Stimulated activated CD8-positive, alpha-beta memory T cell treated with anti-CD3 and anti-CD28 coated beads, Interleukin-15, amount 100 ng/mL, for 24 hours (primary cell): ENCODE data around the gene INAFM2.
A peak's percentile ranks its signal among the peaks of the same experiment; 100 is the strongest.

Experiments
- DNase-seq: peaks from one replicate; pipeline ENCODE4 v3.0.0-alpha.2; 2020; ENCODE audit warnings: low read depth

Gene INAFM2

DNA sequence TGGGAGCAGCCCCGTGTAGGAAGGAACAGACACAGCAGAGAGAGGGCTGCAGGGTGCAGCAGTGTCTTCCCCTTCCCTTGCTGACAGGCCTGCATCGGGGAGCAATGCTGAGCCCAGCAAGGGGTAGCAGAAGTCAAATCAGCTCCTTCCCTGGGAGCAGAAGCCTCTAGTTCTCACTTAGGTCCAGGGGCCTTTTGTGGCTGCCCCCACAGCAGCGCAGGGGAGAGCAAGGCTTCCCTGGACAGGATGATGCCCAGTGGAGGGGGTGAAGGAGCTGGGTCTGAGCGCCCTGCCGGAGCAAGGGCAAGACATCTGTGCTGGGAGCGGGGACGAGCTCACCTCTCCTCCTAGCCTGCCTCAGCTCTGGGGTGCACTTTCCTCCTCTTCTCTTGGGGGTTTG, 16.6 kb upstream of the INAFM2 start:
- no peak for DNase-seq

DNA sequence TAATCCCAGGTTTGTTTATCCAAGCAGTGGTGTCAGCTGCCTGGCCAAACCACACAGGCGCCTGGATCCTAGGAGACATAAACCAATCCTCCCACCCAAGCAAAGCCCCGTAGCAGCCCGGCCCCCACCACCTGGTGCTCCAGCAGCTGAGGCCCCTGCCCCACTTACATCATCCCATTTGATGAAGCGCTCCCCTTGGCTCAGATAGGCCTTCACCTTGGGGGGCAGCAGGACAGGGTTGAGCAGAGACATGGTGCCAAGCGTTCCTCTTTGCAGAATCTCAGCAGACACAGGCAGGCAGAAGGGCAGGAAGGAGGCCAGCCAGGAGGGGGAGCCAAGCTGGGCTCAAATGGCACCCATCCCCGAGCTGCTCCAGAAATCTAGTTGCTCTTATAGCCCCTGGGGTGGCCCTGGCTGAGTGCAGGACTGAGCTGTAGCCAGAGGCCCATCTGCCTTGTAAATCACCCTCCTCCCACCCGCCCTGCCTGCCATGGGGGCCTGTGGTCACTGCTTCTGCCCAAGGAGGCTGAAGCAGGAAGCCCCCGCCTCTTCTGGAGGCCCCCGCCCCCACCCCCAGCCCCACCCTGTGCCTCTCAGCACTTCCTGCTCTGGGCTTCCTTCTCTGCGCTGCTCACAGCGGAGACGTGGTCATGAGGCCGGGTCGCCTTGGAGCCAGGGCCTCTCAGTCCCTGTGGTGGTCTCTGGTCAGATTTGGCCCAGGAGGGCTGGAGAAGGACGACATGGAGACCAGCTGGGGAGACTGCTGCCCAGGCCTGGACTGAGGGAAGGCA, 15.9 kb upstream of the INAFM2 start, which contains the start of gene PLCB2:
PLCB2 (minus strand) TSS at position 515 of the 791 bp plus-strand sequence; CDS start at position 252, 263 bp downstream.
- DNase-seq, result peak; percentile 39

DNA sequence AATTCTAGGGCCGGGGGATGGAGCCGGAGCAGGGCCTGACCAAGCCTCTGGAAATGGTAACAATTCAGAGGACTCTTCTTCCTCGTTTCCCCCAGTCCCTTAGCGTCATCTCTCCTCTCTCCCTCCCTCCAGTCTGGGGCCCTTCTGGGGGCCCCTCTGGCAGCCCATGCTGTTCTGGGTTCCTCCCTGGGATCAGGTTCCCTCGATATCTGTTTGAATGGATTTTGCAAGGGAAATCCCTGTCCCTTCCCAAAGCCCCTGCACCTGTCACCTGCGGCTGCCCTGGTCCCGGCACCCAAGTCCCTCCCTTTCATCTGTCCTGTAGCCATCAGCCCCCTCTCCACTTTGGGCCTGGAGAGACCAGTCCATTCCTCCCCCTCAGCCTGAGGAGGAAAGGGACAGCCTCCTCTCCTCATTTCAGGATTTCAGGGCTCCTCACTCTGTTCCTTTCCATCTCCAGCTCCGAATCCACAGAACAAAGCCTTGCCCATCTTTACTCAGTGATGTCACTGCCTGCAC, 14.1 kb upstream of the INAFM2 start:
- DNase-seq, result no peak

DNA sequence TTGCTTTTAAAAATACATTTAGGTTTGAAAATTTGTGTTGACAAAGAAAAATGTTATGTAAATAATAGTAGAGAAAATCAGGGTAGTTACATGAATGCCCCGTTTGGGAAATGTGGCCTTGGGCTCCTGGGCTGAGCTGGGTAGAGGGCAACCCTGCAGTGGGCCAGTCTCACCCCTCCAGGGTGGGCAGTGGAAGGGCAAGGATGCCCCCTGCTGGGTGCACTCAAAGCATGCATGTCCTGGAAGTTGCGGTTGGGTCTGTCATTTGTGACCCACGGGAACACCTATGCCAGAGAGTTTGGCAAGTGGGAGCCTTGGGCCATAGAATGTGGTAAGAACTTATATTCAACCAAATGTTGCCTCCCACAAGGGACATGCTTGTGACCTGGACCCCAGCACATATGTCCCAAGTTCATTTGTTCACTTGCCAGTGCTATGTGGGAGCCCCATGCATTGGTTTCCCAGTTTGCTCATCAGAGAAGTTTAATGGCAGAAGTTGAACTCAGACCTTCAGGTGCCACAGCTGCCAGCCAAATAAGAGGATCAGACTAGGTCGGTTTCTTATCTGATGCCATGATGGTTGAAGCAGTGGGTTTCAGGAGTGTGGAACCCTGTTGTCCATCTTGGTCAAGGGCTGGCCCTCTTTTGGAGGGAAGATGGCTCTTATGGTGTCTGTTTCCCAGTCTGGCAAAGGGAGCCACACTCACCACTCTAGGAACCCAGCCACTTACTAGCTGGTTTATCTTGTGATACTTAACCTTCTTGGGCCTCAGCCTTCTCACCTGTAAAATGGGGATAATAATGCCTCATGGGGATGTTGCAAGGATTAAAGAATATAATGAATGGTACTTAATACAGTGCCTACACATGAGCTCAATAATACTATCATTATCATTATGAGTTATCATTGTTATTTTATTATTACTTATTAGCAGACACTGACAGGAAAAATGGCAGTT, 13.2 kb upstream of the INAFM2 start:
- DNase-seq, result no peak

DNA sequence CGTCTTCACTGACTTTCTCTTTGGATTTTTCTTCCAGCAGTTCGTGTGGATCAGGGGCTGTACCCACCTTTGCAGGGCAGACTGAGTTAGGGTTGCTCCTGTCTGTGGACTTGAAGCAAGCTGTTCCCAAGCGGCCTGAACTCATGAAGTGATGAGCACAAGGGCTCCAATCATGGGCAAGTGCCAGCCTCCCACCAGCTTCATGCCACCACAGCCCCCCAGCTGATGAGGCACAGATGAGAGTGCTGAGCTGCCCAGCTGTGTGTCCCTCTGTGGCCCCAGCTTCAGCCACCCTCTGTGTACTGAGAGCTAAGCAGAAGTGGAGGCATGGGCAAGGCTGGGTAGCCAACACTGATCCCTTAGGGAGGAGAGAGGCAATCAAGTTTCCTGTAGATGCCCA, 12.5 kb upstream of the INAFM2 start:
- no peak for DNase-seq

DNA sequence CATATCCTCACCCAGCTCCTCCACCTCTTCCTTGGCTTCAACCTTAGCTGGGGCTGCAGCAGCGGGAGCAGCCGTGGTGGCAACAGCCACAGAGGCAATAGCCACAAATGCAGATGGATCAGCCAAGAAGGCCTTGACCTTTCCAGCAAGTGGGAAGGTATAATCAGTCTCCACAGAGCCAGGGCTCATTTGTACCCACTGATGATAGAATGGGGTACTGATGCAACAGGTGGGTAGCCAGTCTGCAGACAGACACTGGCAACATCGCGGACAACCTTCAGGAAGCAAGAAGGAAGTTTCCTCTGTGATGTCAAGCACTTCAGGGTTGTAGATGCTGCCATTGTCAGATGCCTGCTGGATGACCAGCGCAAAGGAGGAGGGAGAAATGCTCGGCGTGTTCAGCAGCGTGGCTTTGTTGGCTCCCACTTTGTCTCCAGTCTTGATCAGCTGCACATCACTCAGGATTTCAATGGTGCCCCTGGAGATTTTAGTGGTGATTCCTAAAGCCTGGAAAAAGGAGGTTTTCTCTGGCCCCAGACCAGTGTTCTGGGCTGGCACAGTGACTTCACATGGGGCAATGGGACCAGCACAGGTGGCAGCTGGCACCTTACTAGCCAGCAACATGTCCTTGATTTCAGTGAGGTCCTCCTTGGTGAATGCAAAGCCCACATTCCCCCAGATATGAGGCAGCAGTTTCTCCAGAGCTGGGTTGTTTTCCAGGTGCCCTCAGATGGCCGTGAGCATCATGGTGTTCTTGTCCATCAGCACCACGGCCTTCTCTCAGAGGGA, 10.9 kb upstream of the INAFM2 start:
- DNase-seq, result no peak

DNA sequence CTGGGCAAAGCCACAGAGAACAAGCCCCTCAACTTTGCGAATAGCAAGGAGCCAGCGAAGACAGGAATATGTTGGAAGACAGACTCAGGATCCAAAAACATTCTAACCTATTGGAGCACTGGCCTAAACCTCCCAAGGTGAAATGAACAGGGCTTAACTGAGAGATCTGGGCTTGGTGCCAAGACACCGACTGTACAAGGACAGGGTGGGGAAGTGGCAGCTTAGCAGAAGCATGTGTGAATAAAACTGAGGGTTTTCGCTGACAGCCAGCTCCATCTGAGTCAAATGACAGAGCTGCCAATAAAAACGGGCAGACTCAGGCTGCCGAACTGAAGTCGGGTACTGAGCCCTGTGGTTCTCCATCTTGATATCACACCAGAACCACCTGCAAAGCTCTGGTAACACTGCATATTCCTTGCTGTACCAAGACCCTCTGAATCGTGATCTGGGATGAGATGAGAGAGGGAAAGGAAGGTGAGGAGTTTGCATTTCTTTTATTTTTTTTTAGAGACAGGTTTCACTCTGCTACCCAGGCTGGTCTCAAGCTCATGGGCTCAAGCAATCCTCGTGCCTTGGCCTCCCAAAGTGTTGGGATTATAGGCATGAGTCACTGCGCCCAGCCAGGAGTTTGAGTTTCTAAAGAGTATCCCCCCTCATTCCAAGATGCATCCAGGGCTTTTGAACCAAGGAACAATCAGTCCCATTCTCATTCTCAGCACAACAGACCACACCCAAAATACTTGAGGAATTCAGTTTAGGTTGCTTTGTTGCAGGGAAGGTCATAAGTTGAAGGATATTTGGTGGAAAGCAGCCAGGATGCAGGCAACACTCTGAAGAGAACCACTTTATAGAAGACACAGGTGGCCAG, 9.7 kb upstream of the INAFM2 start:
- DNase-seq, result no peak

DNA sequence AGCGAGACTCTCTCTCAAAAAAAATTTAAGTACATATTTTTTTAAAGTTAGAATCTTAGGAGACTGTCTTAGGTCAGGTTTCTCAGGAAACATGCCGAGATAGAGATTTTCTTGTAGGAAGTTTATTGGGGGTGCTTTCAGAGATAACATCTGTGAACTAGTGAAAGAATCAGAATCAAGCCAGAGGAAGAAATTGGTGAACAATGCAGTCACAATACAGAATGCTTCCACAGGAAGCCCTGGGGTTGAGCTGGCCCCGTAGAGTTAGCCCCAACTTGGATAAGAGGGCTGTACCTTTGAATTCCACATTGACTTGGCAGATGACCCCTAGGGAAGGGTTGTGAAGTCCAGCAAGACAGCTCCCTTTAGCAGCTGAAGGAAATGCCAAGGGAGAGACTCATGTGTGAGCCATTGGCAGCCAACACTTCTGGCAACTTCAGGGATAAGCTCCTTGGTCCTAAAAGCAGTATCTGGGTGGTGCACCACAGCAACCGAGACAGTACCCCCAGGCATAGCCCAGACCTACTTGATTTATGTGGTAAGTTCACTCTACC, 8.7 kb upstream of the INAFM2 start:
- DNase-seq, result no peak

DNA sequence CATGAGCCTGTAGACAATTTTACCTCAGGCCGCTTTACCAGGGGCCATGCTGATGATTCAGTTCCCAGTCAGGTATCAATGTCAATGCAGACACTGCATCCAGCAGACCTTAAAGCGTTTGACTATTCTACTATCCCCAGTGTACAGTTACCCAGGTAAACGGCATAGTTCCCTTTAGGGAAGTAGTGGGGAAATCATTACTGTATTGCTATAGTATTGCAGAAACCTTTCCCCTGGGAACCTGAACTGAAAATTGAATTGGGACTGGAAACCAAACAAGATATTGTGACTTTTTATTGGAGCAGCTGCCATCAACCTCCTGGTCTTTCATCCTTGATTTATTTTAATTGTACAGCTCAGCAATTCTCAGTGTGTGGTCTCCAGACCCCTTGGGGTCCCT, 6.6 kb upstream of the INAFM2 start:
- DNase-seq, result no peak

DNA sequence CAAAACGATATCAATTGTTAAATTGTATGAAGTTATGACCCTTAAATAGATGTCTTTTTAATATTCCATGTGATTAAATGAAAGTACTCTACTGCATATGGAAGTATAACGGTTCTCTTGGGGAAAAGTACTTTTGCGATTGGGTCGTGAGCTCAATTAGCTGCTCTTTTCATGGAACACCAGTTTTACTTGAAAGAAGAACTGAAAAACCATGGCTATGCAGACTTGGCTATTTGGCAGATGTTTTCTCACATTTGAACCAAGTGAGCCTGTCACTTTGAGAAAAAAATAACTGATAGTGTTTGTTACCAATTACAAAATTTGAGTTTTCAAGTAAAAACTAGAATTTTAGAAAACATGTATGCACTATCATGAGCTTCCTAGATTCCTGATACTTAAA, 5.9 kb upstream of the INAFM2 start:
- DNase-seq, result no peak

DNA sequence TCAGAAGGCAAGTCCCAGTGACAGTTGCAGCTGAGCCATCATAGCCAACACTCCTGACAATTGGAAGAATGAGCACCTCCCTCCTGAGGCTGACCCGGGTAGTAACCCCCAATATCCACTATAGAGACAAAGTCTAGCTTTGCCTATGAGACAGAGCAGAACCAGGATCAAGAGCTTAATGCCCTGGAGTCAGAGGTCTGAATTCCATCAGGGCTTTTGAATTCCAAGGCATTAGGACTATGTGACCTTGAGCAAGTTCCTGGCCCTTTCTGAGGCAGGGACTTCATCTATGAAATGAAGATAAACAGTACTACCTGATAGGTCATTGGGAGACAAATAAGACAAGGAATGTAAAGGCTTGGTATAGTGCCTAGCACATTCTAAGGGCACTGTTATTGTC, 3.1 kb upstream of the INAFM2 start:
- DNase-seq, result no peak

DNA sequence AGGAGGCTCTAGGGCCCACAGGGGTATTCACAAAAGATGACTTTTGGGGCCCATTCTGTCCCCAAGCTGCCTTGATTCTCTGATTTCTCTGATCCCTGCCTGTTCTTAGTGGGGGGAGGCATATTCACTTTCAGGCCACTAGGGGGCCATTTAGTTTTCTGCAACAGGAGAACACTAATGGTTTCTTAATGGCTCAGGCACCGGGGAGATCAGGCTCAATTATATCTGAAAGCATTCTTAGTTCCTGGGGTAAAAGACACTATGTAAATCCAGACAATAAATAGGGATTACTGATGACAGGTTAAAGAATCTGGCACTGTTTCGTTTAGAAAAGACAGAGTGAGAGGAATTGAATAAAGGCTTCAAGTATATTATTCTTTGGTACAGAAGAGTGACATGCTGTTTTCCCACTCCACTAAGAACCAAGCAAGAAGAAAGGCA, 2.5 kb upstream of the INAFM2 start:
- DNase-seq, result no peak

DNA sequence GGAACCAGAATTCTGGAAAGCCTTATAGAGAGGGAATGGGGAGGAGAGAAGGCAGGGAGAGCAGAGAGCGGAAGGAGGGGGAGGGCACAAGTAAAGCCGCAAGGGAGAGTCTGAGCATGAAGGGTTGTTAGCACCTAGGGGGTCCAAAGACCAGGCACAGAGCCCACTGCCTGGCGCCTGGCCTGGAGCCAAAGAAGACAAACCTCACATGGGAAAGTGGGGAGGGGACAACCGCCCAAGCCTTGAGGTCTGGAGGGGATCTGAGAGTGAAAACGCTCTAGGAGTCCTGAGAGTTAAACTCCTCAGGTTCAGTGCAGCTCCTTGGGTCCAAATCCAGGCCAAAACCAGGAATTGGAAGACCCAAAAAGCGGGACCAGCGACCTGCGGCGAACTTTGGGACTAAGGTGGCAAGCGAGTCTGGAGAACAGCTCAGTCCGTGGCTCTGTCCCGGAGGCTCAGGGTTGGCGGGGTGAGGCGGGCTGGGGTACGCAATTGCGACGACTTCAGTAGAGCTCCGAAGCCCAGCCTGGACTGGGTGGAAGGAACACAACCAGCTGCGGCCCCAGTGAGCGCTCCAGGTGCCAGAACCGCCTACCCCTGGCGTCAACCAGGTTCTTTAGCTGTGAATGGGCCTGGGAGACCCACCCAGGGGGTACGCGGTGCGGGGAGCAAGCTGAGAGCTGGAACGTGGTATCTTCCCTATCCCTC, 807 bp upstream of the INAFM2 start:
- no peak for DNase-seq

DNA sequence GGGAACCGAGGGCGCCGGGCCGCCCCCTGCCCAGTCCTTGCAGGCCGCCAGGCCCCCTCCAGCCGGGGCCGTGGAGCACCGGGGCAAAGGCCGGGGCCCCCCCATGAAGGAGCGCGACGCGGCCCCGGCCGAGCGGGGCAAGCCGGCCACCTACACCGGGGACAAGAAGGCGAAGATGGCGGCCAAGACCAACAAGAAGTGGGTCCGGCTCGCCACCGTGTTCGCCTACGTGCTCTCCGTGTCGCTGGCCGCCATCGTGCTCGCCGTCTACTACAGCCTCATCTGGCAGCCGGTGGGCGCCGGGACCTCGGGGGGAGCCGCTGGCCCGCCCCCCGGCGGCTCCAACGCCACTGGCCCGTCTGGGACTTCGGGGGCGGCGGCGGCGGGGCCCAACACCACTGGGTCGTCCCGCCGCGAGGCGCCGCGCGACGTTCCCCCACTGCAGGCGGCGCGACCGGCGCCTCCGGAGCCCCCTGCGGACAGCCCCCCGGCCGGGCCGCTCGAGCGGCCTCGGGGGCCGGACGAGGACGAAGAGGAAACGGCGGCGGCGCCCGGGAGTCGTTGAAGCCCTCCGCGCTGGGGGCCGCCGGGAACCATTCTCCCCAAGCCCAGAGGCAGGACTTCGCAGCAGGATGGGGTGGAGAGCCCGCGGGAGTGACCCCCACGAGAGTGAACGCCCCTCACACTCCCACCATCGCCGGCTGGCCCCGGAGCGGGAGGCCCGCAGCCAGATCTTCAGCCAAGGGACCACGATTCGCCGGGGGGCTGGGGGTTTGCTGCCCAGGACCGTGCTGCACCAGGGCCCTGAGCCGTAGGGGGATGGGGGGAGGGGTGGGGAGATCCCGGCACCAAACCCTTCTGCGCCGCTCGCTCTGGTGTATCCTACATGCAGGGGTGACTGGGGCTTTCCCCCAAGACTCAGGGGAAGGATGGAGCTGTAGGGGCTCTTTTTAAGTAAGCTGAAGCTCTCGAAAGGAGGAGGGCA, 753 bp downstream of the INAFM2 start:
- DNase-seq, result no peak

DNA sequence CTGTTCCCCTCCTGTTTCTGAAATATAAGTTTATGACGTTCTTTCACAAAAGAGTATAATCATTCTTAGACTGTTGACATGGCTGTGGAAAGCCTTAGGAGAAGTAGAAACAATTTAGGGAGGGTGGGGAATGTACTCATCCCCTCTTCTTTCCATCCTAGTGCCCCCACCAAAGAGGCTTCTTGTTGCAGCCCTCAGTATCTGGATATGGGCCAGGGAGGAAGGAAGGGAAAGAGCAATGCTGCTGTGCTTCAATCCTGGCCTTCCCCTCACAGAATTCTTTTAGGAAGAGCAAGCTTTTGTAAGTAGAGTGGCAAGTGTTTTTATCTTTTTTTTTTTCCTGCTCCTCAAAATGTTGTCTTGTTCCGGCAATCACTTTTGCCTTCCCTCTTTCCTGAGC, 1.7 kb downstream of the INAFM2 start:
- no peak for DNase-seq

DNA sequence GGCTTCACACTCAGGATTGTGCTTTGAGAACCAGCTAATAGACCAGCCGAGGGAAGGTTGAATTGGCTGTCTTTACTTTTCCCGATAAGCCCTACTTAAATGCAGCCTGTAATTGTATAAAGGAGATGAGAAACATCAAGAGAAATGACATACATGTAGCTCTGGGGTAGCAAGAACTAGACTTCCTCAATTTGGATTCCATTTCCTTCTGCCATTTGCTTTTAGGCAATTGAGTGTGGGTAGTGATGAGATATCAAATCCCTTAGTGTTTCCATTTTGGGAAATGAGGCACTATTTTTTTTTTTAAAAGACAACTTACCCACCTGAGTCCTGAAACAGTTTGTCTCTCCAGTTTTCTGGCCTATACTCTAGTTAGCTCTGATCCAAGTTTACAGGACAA, 2.2 kb downstream of the INAFM2 start:
- no peak for DNase-seq

DNA sequence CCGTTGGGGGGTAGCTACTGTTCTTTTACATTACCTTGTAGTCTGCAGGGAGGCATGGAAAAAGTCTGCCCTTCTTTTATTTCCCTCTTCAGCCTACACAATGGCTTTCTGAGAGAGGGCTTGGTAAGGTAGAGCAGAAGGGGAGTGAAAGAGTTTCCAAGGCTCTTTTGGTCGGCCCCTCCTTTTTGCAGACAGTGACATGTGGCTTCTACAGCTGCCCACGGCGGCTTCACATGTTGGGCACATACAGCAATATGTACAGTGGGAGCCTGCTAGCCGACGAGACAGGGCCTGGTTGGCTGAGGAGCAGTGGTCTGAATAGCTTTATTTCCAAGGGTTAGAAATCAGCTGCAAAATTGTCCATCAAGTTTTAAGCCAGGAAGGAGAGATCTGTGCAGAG, 4.0 kb downstream of the INAFM2 start:
- no peak for DNase-seq

DNA sequence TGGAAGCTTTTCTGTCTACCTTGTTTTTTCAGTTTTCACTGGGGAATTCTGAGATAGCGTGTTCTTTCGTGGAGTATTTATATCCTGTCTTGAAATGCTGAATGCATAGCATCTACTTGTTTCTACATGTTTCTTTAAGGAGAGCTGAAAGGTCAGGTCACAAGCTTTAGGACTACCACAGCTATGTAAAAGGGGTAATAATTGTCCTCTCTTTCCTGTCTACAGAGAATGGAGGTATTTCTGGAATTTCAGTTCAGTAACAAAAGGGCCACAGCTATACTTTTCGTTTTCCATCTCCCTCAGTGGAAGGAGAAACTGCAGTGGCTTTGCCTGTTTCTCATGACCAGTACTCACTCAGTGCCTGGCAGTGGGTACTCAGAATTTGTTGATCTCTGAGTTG, 4.7 kb downstream of the INAFM2 start:
- DNase-seq, result no peak

DNA sequence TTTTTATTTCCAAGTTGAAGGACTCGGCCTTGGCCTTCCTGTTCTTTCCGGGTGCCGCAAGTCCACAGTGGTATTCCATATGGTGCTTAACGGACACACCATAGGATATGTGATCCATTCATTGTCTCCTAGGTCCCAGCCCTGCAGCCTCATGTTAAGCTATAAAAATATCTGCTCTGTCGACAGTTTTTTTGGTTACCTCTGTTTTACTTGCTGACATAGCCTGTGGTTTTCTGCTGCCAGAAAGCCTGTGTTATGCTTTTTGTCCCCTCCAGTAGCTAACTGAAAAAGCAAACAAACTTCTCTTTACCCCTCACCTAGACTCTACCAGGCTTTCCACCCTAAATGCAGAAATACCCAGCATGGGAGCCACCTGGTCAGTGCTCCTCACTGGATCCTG, 5.3 kb downstream of the INAFM2 start:
- DNase-seq, result no peak
